ENCODE results near the gene IKZF3. TPM values are rescaled to one million over a fixed set of nuclear protein-coding genes. Genes with fewer than 3 reads are reported as not detected.

IKZF3 gene
- total RNA-seq, 4 donors from 2014 or later: 0.30 to 1.9 (median 1.0) TPM

DNA sequence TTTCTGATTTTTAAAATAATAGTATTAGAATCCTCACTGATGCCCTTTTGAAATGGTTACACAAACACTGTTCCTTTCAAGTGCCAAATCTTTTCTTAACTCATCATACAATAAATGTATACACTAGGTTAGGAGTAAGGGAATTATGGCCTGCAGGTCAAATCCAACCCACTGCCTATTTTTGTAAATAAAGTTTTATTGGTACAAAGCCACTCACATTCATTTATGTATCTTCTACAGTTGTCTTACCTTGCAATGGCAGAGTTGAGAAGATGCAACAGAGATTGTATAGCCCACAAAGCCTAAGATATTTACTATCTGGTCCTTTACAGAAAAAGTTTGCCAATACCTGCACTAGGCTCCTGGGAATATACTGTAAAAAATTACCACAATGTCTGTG, 47.8 kb downstream of the IKZF3 start:
- Histone ChIP-seq H3K9me3 (no peaks in the 10 kb centered on the region), H3K4me1 (peaks cover 0 to 18% (median 0%) of the 10 kb centered on the region in 4 donors), H3K27ac (no peak overlapping the region), H3K27me3 (peaks cover 0 to 11% of the 10 kb centered on the region in 2 donors), H3K4me3 (no peak overlapping the region), H3K36me3 (no peaks in the 10 kb centered on the region)
- TF ChIP-seq, protein P1, sequence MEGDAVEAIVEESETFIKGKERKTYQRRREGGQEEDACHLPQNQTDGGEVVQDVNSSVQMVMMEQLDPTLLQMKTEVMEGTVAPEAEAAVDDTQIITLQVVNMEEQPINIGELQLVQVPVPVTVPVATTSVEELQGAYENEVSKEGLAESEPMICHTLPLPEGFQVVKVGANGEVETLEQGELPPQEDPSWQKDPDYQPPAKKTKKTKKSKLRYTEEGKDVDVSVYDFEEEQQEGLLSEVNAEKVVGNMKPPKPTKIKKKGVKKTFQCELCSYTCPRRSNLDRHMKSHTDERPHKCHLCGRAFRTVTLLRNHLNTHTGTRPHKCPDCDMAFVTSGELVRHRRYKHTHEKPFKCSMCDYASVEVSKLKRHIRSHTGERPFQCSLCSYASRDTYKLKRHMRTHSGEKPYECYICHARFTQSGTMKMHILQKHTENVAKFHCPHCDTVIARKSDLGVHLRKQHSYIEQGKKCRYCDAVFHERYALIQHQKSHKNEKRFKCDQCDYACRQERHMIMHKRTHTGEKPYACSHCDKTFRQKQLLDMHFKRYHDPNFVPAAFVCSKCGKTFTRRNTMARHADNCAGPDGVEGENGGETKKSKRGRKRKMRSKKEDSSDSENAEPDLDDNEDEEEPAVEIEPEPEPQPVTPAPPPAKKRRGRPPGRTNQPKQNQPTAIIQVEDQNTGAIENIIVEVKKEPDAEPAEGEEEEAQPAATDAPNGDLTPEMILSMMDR (IDR thresholded peaks at IDR 0.05): no peak
- TF ChIP-seq POLR2A (IDR thresholded peaks at IDR 0.05) (no peak), EP300 (IDR thresholded peaks at IDR 0.05) (no peak)
- no peak for DNase-seq (ENCODE audit: low spot score in 2 of 2)

- TF ChIP-seq POLR2A (IDR thresholded peaks at IDR 0.05): no peak
- TF ChIP-seq, protein P1 (IDR thresholded peaks at IDR 0.05): no peak
- TF ChIP-seq EP300 (IDR thresholded peaks at IDR 0.05): no peak
- Histone ChIP-seq H3K9me3 (no peaks in the 10 kb centered on the region), H3K36me3 (no peaks in the 10 kb centered on the region), H3K4me1 (peaks cover 0 to 10% (median 0%) of the 10 kb centered on the region in 4 donors), H3K27ac (no peak overlapping the region), H3K27me3 (peaks cover 0 to 11% of the 10 kb centered on the region in 2 donors), H3K4me3 (no peak overlapping the region)
- no peak for DNase-seq (ENCODE audit: low spot score in 2 of 2)
- WGBS, 2 donors: 70 to 77% methylated on average over 2 of the region's 2 CpGs
These were observed 49.6 kb downstream of the IKZF3 start for GRCh38 chr17:39814497-39814896.

GRCh38 chr17:39813631-39814030, 50.5 kb downstream of the IKZF3 start:
- peaks cover 0 to 8% of the 10 kb centered on the region in 2 donors for H3K27me3 ChIP-seq
- H3K4me3 ChIP-seq: no peak overlapping the region
- peaks cover 0 to 5% (median 0%) of the 10 kb centered on the region in 4 donors for H3K4me1 ChIP-seq
- no peaks in the 10 kb centered on the region for H3K36me3 ChIP-seq
- H3K27ac ChIP-seq: no peak overlapping the region
- TF ChIP-seq POLR2A (IDR thresholded peaks at IDR 0.05) (no peak), EP300 (IDR thresholded peaks at IDR 0.05) (no peak)
- TF ChIP-seq, protein P1 (IDR thresholded peaks at IDR 0.05): no peak
- no peaks in the 10 kb centered on the region for H3K9me3 ChIP-seq
- DNase-seq (ENCODE audit: low spot score in 2 of 2): no peak
- 68 to 73% methylated on average over 11 of the region's 11 CpGs for WGBS, 2 donors

DNA sequence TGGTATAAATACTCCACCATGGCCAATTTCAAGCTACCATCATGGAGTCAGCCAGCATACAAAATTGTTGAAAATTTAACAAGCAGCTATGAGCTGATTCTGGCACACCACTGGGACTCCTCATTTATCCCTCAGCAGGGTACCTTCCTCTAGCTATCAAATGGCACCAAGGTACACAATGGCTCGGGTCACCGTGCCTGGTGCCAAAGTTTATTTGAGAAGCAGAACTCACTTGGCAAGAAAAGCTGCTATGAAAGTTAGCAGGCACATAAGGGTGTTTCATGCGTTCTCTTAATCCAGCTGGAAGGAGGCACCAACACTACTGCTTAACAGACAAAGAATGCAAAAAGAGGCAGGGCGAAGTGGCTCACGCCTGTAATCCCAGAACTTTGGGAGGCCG, 51.6 kb downstream of the IKZF3 start:
- Histone ChIP-seq H3K4me3 (no peak overlapping the region), H3K27me3 (peaks cover 0 to 4% of the 10 kb centered on the region in 2 donors), H3K27ac (no peak overlapping the region), H3K4me1 (no peaks in the 10 kb centered on the region), H3K36me3 (no peaks in the 10 kb centered on the region), H3K9me3 (no peaks in the 10 kb centered on the region)
- TF ChIP-seq POLR2A (IDR thresholded peaks at IDR 0.05): no peak
- WGBS, 2 donors: 68 to 81% methylated on average over 6 of the region's 6 CpGs
- no peak for DNase-seq (ENCODE audit: low spot score in 2 of 2)

DNA sequence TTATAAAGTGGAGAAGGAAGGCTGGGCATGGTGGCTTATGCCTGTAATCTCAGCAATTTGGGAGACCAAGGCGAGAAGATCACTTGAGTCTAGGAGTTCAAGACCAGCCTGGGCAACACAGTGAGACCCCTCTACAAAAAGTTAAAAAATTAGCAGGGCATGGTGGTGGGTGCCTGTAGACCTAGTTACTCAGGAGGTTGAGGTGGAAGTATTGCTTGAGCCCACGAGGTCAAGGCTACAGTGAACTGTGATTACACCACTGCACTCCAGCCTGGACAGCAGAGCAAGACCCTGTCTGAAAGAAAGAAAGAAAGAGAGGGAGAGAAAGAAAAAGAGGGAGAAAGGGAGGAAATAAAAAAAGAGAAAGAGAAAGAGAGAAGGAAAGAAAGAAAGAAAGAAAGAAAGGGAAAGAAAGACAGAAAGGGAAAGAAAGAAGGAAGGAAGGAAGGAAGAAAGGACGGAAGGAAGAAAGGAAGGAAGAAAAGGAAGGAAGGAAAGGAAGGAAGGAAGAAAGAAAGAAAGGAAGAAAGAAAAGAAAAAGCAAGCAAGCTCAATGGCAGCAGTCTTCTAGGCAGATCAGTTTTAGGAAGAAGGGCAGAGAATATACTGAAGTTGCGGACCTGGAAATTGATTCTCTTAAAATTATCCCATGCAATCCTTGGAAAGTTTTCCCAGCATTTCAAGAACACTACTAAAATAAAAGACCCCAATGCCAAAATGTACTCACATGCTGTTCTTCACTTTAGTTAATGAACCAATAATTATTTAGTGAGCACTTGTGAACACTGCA, 53.0 kb downstream of the IKZF3 start:
- H3K36me3 ChIP-seq: no peaks in the 10 kb centered on the region
- 77 to 81% methylated on average over 4 of the region's 4 CpGs for WGBS, 2 donors

More for the DNA sequence above, 53.0 kb downstream of the IKZF3 start:
- Histone ChIP-seq H3K4me1 (no peaks in the 10 kb centered on the region), H3K9me3 (no peaks in the 10 kb centered on the region), H3K27ac (no peak overlapping the region), H3K4me3 (no peak overlapping the region), H3K27me3 (peaks cover 0 to 10% of the 10 kb centered on the region in 2 donors)
- TF ChIP-seq POLR2A (IDR thresholded peaks at IDR 0.05) (no peak), EP300 (IDR thresholded peaks at IDR 0.05) (no peak)
- TF ChIP-seq, protein P1 (IDR thresholded peaks at IDR 0.05): no peak
- no peak for DNase-seq (ENCODE audit: low spot score in 2 of 2)
